ENCODE results near the gene GOLPH3.

Gene GOLPH3

GRCh38 chr5:32170303-32171151 is 3.6 kb downstream of the GOLPH3 start:
- DNase-seq (ENCODE audit: low spot score): no peak

- DNase-seq (ENCODE audit: low spot score): no peak
These were observed 5.6 kb downstream of the GOLPH3 start for GRCh38 chr5:32168460-32169033.

GRCh38 chr5:32165597-32165996 is 8.5 kb downstream of the GOLPH3 start:
- DNase-seq (ENCODE audit: low spot score): no peak

GRCh38 chr5:32163785-32164184 is 10.3 kb downstream of the GOLPH3 start:
- DNase-seq (ENCODE audit: low spot score): no peak

- DNase-seq (ENCODE audit: low spot score): no peak
These were observed 11.1 kb downstream of the GOLPH3 start for GRCh38 chr5:32163053-32163452.

- no peak for DNase-seq (ENCODE audit: low spot score)
These were observed 13.9 kb downstream of the GOLPH3 start for GRCh38 chr5:32160228-32160627.

- no peak for DNase-seq (ENCODE audit: low spot score)
These were observed 14.6 kb downstream of the GOLPH3 start for GRCh38 chr5:32159328-32160072.

- DNase-seq (ENCODE audit: low spot score): no peak
These were observed 15.5 kb downstream of the GOLPH3 start for GRCh38 chr5:32158679-32158975.

GRCh38 chr5:32157078-32157477 is 17.0 kb downstream of the GOLPH3 start:
- DNase-seq (ENCODE audit: low spot score): no peak

- no peak for DNase-seq (ENCODE audit: low spot score)
These were observed 17.5 kb downstream of the GOLPH3 start for GRCh38 chr5:32156635-32157034.

GRCh38 chr5:32155211-32155610 is 18.9 kb downstream of the GOLPH3 start:
- DNase-seq (ENCODE audit: low spot score): no peak

- DNase-seq (ENCODE audit: low spot score): no peak
These were observed 20.4 kb downstream of the GOLPH3 start for GRCh38 chr5:32153723-32154122.

- no peak for DNase-seq (ENCODE audit: low spot score)
These were observed 22.9 kb downstream of the GOLPH3 start for GRCh38 chr5:32151198-32151597.

- no peak for DNase-seq (ENCODE audit: low spot score)
These were observed 23.8 kb downstream of the GOLPH3 start for GRCh38 chr5:32150366-32150765.

- no peak for DNase-seq (ENCODE audit: low spot score)
These were observed 26.2 kb downstream of the GOLPH3 start for GRCh38 chr5:32147959-32148358.

- DNase-seq (ENCODE audit: low spot score): no peak
These were observed 26.9 kb downstream of the GOLPH3 start for GRCh38 chr5:32147236-32147635.

- no peak for DNase-seq (ENCODE audit: low spot score)
These were observed 28.7 kb downstream of the GOLPH3 start for GRCh38 chr5:32145378-32145777.

GRCh38 chr5:32144378-32145207 is 29.5 kb downstream of the GOLPH3 start:
- no peak for DNase-seq (ENCODE audit: low spot score)

GRCh38 chr5:32143617-32144377 is 30.3 kb downstream of the GOLPH3 start:
- no peak for DNase-seq (ENCODE audit: low spot score)

GRCh38 chr5:32138839-32139493 is 35.2 kb downstream of the GOLPH3 start:
- no peak for DNase-seq (ENCODE audit: low spot score)

GRCh38 chr5:32136342-32136741 is 37.8 kb downstream of the GOLPH3 start:
- DNase-seq (ENCODE audit: low spot score): no peak

Data from left forelimb (tissue), 1 donor.